Stimulated activated effector memory CD8-positive, alpha-beta T cell treated with anti-CD3 and anti-CD28 coated beads, Interleukin-12 subunit alpha, Interleukin-12 subunit beta, amount 100 ng/mL, for 72 hours (primary cell): ENCODE measurements around the gene MYOT.
"Not testable (repeated sequence)": the region's sequence is repeated elsewhere in the genome, so short reads cannot be mapped to it uniquely, and the experiment has no call there.

Experiments used
- ATAC-seq: fragments of 150-1000 bp; cut with Tn5 transposase; 2 replicates; pipeline ENCODE4 v1.10.0; 2021
- DNase-seq, 2 donors: peaks; one replicate each; pipeline ENCODE4 v3.0.0; 2021 to 2022; ENCODE audit warnings: low spot score in 2 of 2
- H3K27ac Mint-ChIP-seq: one replicate; pipeline ENCODE4 v1.8.0; 2022; ENCODE audit warnings: mild to moderate bottlenecking, mixed read lengths
- H3K36me3 Mint-ChIP-seq: one replicate; pipeline ENCODE4 v1.8.0; 2022; ENCODE audit warnings: mild to moderate bottlenecking, mixed read lengths
- H3K4me1 Mint-ChIP-seq: one replicate; pipeline ENCODE4 v1.8.0; 2022; ENCODE audit warnings: mixed read lengths
- H3K4me3 Mint-ChIP-seq: one replicate; pipeline ENCODE4 v1.8.0; 2022; ENCODE audit warnings: mild to moderate bottlenecking, mixed read lengths
- H3K9me3 Mint-ChIP-seq: one replicate; pipeline ENCODE4 v1.8.0; 2022; ENCODE audit warnings: mixed read lengths

MYOT gene

GRCh38 chr5:137838976-137839375 lies 28.7 kb upstream of the MYOT start:
- no peak for ATAC-seq
- Mint-ChIP-seq H3K4me1 (no peaks in the 10 kb centered on the region), H3K36me3 (no peaks in the 10 kb centered on the region), H3K4me3 (no peak overlapping the region), H3K9me3 (no peaks in the 10 kb centered on the region), H3K27ac (no peak overlapping the region)
- no peak for DNase-seq

DNA sequence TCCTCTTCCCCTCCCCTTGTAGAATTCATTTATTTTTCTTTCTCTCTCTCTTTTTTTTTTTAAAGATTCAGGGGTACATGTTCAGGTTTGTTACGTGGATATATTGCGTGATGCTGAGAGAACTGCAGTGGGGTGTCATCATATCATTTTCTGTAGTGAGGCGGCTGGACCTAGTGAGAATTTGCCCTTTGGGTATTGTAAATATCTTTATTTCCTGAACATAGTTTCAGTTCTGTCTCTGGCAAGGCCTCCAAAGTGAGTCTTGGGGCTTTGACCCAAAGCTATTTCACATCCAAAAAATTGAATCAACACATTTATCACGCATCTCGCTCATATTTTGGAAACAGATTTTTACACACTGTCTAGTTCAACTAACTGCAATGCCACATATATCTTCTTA lies 25.4 kb upstream of the MYOT start:
- ATAC-seq: no peak
- Mint-ChIP-seq H3K4me3 (no peak overlapping the region), H3K27ac (no peak overlapping the region), H3K9me3 (no peaks in the 10 kb centered on the region), H3K36me3 (no peaks in the 10 kb centered on the region), H3K4me1 (no peaks in the 10 kb centered on the region)
- DNase-seq: no peak

GRCh38 chr5:137843676-137844299 lies 23.9 kb upstream of the MYOT start:
- no peaks in the 10 kb centered on the region for H3K4me1 Mint-ChIP-seq
- DNase-seq (no peak), ATAC-seq (no peak)
- H3K36me3 Mint-ChIP-seq: no peaks in the 10 kb centered on the region
- no peak overlapping the region for H3K27ac Mint-ChIP-seq
- no peak overlapping the region for H3K4me3 Mint-ChIP-seq
- no peaks in the 10 kb centered on the region for H3K9me3 Mint-ChIP-seq

DNA sequence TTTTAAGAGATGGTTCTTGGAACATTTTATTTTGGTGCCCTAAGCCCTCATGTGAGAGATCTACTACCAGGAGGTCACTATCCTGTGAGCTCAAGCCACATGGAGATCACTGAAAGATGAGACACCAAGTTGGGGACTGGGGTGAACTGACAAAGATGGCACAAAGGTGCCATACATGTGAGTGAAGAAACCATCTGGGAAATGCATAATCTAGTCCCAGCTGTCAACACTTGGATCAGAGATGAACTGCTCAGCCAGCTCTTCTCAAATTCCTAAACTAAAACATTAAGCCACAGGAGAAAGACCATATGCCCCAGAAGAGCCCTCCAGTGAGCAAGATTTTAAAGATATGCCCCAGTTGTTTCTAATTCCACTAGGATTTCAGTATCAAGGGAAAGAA lies 22.2 kb upstream of the MYOT start:
- Mint-ChIP-seq H3K36me3 (no peaks in the 10 kb centered on the region), H3K9me3 (no peaks in the 10 kb centered on the region)
- no peak for DNase-seq

GRCh38 chr5:137847687-137848086 lies 20.0 kb upstream of the MYOT start:
- Mint-ChIP-seq H3K9me3 (no peaks in the 10 kb centered on the region), H3K4me3 (no peak overlapping the region), H3K27ac (no peak overlapping the region), H3K4me1 (no peaks in the 10 kb centered on the region), H3K36me3 (no peaks in the 10 kb centered on the region)
- DNase-seq: no peak
- ATAC-seq: no peak

More for the DNA sequence above, 22.2 kb upstream of the MYOT start:
- ATAC-seq: no peak
- no peak overlapping the region for H3K27ac Mint-ChIP-seq
- H3K4me1 Mint-ChIP-seq: no peaks in the 10 kb centered on the region
- H3K4me3 Mint-ChIP-seq: no peak overlapping the region

GRCh38 chr5:137853165-137853564 lies 14.5 kb upstream of the MYOT start:
- not testable (repeated sequence) for ATAC-seq, H3K9me3 Mint-ChIP-seq, H3K4me3 Mint-ChIP-seq, H3K36me3 Mint-ChIP-seq, DNase-seq, H3K27ac Mint-ChIP-seq, H3K4me1 Mint-ChIP-seq

DNA sequence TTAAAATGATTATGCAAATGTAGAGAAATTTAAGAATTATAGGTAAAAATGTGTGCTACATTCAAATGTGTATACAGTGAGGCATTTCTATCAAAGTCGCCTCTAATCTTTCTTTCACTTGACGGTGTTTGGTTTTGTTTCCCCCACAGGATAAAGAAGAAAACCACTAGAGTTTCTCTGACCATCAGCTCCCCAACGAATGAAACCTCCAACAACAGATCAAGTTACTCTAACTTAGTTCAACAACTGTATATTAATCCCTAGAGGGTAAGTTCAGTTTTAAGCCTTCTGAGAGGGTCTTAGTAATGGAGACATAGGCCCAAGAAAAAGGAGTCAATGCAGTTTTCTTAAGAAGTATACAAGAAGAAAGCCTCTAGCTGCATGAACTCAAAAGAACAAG lies 11.5 kb upstream of the MYOT start:
- Mint-ChIP-seq H3K4me1 (peaks cover 9% of the 10 kb centered on the region), H3K9me3 (no peaks in the 10 kb centered on the region), H3K4me3 (no peak overlapping the region), H3K36me3 (no peaks in the 10 kb centered on the region), H3K27ac (no peak overlapping the region)
- ATAC-seq (no peak), DNase-seq (no peak)

DNA sequence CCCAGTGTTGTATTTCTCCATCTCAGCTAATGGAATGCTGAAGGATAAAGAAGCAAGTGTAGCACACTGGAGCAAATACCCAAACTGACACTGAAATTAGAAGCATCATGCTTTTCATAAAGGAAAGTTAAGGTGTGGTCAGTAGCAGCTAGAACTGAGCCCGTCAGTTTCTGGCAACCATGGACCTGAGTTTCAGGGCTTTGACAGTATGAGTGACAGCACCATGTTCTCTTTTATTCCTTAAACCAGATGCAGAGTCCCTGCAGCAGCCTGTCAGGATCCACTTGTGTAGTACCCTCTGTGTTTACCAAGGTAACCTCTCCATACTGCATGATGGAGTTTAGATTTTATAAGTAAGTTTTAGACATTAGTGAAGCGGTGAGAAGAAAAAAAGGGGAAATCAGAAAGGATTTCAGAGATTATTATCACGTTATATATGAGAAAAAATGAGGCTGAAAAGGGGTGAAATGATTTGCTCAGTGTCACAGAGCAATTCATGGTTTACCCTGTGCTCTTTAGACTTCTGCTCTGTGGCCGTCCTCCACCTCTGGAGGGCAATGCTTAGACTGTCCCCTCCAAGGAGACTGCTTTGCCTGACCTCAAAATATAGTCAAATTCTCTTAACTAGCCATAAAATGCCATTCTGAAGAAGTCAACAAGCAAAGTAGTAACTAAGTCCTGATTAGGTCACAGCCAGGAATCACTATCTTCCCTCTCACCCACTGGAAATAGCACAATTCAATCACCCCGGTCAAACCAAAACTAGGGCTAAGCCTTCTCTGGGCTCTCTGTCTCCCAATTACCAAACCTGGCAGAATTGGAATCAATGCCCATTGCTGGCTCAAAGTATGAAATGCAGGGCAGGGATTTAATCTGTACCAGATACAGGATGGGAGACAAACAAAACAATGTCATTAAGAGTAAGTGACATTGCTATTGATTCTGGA lies 10.5 kb upstream of the MYOT start:
- ATAC-seq (no peak), DNase-seq (no peak)
- Mint-ChIP-seq H3K9me3 (no peaks in the 10 kb centered on the region), H3K4me3 (no peak overlapping the region), H3K36me3 (no peaks in the 10 kb centered on the region), H3K27ac (no peak overlapping the region), H3K4me1 (peaks cover 9% of the 10 kb centered on the region)

GRCh38 chr5:137858223-137858916 lies 9.3 kb upstream of the MYOT start:
- Mint-ChIP-seq H3K4me3 (no peak overlapping the region), H3K9me3 (no peaks in the 10 kb centered on the region), H3K4me1 (peaks cover 9% of the 10 kb centered on the region), H3K27ac (no peak overlapping the region), H3K36me3 (no peaks in the 10 kb centered on the region)
- no peak for DNase-seq
- ATAC-seq: no peak

DNA sequence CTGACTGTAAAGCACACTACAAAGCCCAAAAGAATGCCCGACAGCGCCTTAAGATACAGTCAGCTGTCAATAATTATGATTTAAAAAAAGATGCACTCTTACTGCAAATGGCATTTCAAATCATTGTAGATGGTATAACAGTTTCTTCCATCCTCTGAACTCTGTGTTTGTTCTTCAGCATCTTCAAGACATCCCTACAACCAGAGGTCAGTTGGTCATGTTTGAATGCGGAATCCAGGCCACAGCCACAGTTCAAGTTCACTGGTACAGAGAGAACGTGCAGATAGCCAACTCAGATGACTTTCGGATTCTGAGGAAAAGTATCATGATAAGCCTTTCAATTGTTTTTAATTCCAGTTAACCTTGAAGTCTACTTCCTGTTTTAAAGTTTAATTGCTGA lies 8.7 kb upstream of the MYOT start:
- Mint-ChIP-seq H3K9me3 (no peaks in the 10 kb centered on the region), H3K4me3 (no peak overlapping the region), H3K36me3 (no peaks in the 10 kb centered on the region), H3K4me1 (peaks cover 9% of the 10 kb centered on the region), H3K27ac (no peak overlapping the region)
- ATAC-seq: no peak
- no peak for DNase-seq

- Mint-ChIP-seq H3K4me1 (peaks cover 9% of the 10 kb centered on the region), H3K27ac (no peak overlapping the region), H3K36me3 (no peaks in the 10 kb centered on the region), H3K9me3 (no peaks in the 10 kb centered on the region), H3K4me3 (no peak overlapping the region)
- ATAC-seq (no peak), DNase-seq (no peak)
Observed at GRCh38 chr5:137862251-137862650, 5.4 kb upstream of the MYOT start.

GRCh38 chr5:137863653-137864052 lies 4.0 kb upstream of the MYOT start:
- not testable (repeated sequence) for H3K9me3 Mint-ChIP-seq, DNase-seq, ATAC-seq, H3K27ac Mint-ChIP-seq, H3K4me3 Mint-ChIP-seq, H3K4me1 Mint-ChIP-seq, H3K36me3 Mint-ChIP-seq

- H3K4me1 Mint-ChIP-seq: no peaks in the 10 kb centered on the region
- H3K9me3 Mint-ChIP-seq: no peaks in the 10 kb centered on the region
- no peak overlapping the region for H3K27ac Mint-ChIP-seq
- no peak overlapping the region for H3K4me3 Mint-ChIP-seq
- H3K36me3 Mint-ChIP-seq: no peaks in the 10 kb centered on the region
- no peak for DNase-seq
- ATAC-seq: no peak
Observed at GRCh38 chr5:137866541-137867388, 895 bp upstream of the MYOT start.

- DNase-seq (no peak), ATAC-seq (no peak)
- Mint-ChIP-seq H3K9me3 (no peaks in the 10 kb centered on the region), H3K4me3 (no peak overlapping the region), H3K36me3 (no peaks in the 10 kb centered on the region), H3K4me1 (no peaks in the 10 kb centered on the region), H3K27ac (no peak overlapping the region)
Observed at GRCh38 chr5:137870647-137871339, 3.1 kb downstream of the MYOT start.
